ENCODE measurements around the gene CLMN.

CLMN gene

DNA sequence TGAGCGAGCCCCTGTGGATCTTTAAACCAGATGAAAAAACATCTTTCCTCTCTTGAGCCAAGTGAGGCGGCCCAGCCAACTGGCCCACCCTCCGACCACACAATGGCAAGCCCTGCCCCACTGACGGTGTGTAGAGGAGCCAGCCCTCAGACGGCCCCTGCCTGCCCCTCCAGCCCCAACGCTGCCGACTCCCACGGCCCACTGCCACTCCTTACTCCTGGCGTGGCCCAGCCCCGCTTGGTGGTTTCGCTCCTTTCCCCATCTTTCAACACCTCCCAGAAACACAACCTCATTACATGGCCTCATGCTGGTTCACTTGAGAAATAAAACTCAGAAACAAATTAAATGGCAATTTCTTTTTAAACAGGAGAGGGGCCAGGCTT, 81.8 kb downstream of the CLMN start:
- no peaks in the 10 kb centered on the region for H3K36me3 ChIP-seq (ENCODE audit: insufficient read depth, low read length)
- no peaks in the 10 kb centered on the region for H3F3A ChIP-seq (ENCODE audit: insufficient read depth, low read length)
- H3K9ac ChIP-seq (ENCODE audit: low read length) = no peak overlapping the region
- H3K9me2 ChIP-seq (ENCODE audit: low read depth, low read length) = no peaks in the 10 kb centered on the region
- H3K9me3 ChIP-seq (ENCODE audit: low read length) = no peaks in the 10 kb centered on the region
- no peaks in the 10 kb centered on the region for H3K79me2 ChIP-seq (ENCODE audit: insufficient read depth, low read length)
- no peak overlapping the region for H3K4me2 ChIP-seq (ENCODE audit: low read length)
- no peaks in the 10 kb centered on the region for H4K20me1 ChIP-seq (ENCODE audit: insufficient read depth, low read length)
- H3K27ac ChIP-seq (ENCODE audit: low read depth, low read length, poor library complexity, severe bottlenecking) = no peak overlapping the region
- H3K4me3 ChIP-seq (ENCODE audit: low read depth, low read length, poor library complexity, severe bottlenecking) = no peak overlapping the region
- no peaks in the 10 kb centered on the region for H3K4me1 ChIP-seq (ENCODE audit: insufficient read depth, low read length, severe bottlenecking)
- H2AFZ ChIP-seq (ENCODE audit: low read length) = no peak overlapping the region
- peaks cover 6% of the 10 kb centered on the region; the same call in 1 of the 2 replicates for H3K27me3 ChIP-seq (ENCODE audit: insufficient read depth, low read length)
- no peak for TF ChIP-seq EZH2 (IDR thresholded peaks at IDR 0.05; ENCODE audit: borderline replicate concordance, low read length)
- TF ChIP-seq, protein P1, sequence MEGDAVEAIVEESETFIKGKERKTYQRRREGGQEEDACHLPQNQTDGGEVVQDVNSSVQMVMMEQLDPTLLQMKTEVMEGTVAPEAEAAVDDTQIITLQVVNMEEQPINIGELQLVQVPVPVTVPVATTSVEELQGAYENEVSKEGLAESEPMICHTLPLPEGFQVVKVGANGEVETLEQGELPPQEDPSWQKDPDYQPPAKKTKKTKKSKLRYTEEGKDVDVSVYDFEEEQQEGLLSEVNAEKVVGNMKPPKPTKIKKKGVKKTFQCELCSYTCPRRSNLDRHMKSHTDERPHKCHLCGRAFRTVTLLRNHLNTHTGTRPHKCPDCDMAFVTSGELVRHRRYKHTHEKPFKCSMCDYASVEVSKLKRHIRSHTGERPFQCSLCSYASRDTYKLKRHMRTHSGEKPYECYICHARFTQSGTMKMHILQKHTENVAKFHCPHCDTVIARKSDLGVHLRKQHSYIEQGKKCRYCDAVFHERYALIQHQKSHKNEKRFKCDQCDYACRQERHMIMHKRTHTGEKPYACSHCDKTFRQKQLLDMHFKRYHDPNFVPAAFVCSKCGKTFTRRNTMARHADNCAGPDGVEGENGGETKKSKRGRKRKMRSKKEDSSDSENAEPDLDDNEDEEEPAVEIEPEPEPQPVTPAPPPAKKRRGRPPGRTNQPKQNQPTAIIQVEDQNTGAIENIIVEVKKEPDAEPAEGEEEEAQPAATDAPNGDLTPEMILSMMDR (IDR thresholded peaks at IDR 0.05; ENCODE audit: low read length) = no peak

DNA sequence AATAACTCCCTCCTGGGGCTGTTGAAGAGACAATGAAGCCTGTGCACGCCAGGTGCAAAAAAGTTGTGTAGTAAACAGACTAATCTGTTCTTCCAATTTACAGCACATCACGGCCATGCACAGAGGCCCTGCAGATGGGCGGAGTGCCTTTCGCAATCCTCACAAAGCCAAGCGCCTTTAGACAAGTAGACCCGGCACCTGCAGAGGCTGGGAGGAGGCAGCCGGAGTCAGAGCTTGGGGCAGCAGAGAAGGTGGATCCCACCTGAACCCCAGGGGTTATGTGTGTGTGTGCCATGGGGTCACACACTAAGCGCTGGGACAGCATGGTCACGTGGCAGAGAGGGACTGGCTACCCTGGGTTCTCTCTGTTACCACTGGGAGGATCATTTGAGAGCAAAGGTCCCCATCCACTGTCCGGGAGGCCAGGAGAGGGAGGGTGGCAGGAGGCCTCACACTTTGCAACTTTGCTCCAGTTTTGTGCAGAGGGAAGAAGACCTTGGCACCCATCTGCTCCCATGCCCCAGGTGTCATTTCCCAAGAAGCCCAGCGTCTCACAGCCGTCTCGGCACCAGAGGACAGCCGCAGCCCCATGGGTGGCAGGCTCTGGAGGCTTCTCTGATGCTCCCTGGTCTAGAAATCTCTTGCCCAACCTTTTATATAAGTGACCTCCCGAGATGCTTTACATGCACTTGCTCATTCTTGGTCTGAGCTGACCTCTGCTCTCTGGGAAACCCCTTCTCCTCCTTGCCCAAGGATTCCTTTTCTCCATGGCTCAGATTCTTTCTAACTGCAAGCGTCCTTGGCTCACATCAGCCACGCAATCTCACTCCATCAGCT, 82.4 kb downstream of the CLMN start:
- no peaks in the 10 kb centered on the region for H3K9me3 ChIP-seq (ENCODE audit: low read length)
- no peaks in the 10 kb centered on the region for H3K4me1 ChIP-seq (ENCODE audit: insufficient read depth, low read length, severe bottlenecking)
- TF ChIP-seq, protein P1 (IDR thresholded peaks at IDR 0.05; ENCODE audit: low read length) = no peak
- no peak for TF ChIP-seq EZH2 (IDR thresholded peaks at IDR 0.05; ENCODE audit: borderline replicate concordance, low read length)
- no peaks in the 10 kb centered on the region for H3K9me2 ChIP-seq (ENCODE audit: low read depth, low read length)
- H2AFZ ChIP-seq (ENCODE audit: low read length) = no peak overlapping the region
- no peaks in the 10 kb centered on the region for H3F3A ChIP-seq (ENCODE audit: insufficient read depth, low read length)
- H3K27ac ChIP-seq (ENCODE audit: low read depth, low read length, poor library complexity, severe bottlenecking) = no peak overlapping the region
- peaks cover 6% of the 10 kb centered on the region; the same call in 1 of the 2 replicates for H3K27me3 ChIP-seq (ENCODE audit: insufficient read depth, low read length)
- H3K36me3 ChIP-seq (ENCODE audit: insufficient read depth, low read length) = no peaks in the 10 kb centered on the region
- no peak overlapping the region for H3K4me3 ChIP-seq (ENCODE audit: low read depth, low read length, poor library complexity, severe bottlenecking)
- H3K79me2 ChIP-seq (ENCODE audit: insufficient read depth, low read length) = no peaks in the 10 kb centered on the region
- H3K4me2 ChIP-seq (ENCODE audit: low read length) = no peak overlapping the region
- H3K9ac ChIP-seq (ENCODE audit: low read length) = no peak overlapping the region
- no peaks in the 10 kb centered on the region for H4K20me1 ChIP-seq (ENCODE audit: insufficient read depth, low read length)

DNA sequence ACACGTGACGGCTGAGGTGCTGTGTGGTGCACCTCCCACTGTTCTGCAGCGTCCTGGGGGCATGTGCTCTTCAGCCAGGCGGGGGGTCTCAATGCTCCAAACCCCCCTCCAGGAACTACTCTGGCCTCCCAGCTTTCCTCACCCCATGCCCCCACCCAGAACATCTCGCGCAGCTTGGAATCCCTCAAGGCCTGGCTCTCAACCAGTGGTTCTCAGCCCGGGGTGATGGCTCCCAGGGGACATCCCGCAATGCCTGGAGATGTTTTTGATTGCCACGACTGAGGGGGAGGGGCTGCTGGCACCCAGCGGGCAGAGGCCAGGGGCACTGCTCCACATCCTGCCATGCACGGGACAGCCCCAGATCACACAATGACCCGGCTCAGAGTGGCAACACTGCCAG, 83.5 kb downstream of the CLMN start:
- Histone ChIP-seq H3K4me2 (ENCODE audit: low read length) (no peak overlapping the region), H3K9ac (ENCODE audit: low read length) (no peak overlapping the region), H3K36me3 (ENCODE audit: insufficient read depth, low read length) (no peaks in the 10 kb centered on the region), H3K27me3 (ENCODE audit: insufficient read depth, low read length) (peaks cover 6% of the 10 kb centered on the region; the same call in 1 of the 2 replicates), H3K4me1 (ENCODE audit: insufficient read depth, low read length, severe bottlenecking) (no peaks in the 10 kb centered on the region), H3K79me2 (ENCODE audit: insufficient read depth, low read length) (no peaks in the 10 kb centered on the region), H3F3A (ENCODE audit: insufficient read depth, low read length) (no peaks in the 10 kb centered on the region), H3K9me2 (ENCODE audit: low read depth, low read length) (no peaks in the 10 kb centered on the region), H3K9me3 (ENCODE audit: low read length) (no peaks in the 10 kb centered on the region), H2AFZ (ENCODE audit: low read length) (no peak overlapping the region), H3K27ac (ENCODE audit: low read depth, low read length, poor library complexity, severe bottlenecking) (no peak overlapping the region), H4K20me1 (ENCODE audit: insufficient read depth, low read length) (no peaks in the 10 kb centered on the region), H3K4me3 (ENCODE audit: low read depth, low read length, poor library complexity, severe bottlenecking) (no peak overlapping the region)
- TF ChIP-seq EZH2 (IDR thresholded peaks at IDR 0.05; ENCODE audit: borderline replicate concordance, low read length) = no peak
- TF ChIP-seq, protein P1 (IDR thresholded peaks at IDR 0.05; ENCODE audit: low read length) = no peak
